DMS114 treated with DMSO at 0.1 percent for 48 hours (cell line): Measurements from ENCODE around the gene TTYH3.

Source experiments
- DNase-seq: peaks from one replicate; lab custom pipeline; 2025; ENCODE audit not compliant: unreplicated experiment; lab: John Stamatoyannopoulos, UW

Gene TTYH3

DNA sequence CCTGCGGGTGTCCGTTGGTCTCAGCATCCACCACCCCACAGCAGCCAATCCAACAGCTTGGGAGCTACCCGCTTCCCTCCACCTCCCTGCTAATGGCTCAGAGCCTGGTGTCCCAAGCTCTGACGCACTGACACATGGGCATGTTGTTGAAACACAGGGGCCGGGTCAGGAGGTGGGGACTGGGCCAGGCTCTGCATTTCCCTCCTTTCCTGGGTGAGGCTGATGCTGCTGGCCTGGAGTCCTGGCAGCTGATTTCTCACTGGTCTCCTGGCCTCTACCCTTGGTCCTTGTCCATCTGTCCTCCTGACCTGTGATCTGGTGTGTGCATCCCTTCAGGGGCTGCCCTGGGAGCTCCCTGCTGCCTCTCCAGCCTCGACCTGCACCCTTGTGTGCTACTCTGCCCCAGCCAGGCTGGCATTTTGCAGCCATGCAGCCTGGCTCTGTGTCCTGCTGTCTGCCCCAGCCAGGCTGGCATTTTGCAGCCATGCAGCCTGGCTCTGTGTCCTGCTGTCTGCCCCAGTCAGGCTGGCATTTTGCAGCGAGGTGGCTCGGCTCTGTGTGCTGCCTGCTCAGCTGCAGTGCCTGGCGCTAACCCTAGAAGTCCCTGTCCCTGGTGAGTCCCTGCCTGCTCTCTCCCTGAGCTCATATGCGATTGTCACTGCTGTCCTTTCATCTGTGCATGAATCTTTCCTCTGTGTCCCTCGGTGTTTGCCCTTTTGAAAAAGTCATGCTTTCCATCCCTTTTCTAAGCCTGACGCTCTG lies 70.2 kb downstream of the TTYH3 start:
- no peak for DNase-seq

DNA sequence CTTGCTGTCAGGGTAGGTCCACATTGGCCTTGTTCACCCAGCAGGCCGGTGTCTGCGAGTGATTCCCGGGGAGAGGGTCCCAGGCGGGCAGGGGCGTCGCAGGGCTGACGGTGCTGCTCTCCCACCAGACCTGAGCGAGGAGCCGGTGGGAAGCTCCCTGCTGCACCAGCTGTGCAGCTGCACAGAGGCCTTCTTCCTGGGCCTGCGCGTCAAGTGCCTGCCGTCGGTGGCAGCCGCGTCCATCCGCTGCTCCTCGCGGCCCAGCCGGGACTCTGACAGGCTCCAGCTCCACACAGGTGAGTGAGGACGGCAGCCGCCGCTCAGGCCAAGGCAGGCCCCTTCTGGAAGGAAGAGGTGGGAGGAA lies 70.8 kb downstream of the TTYH3 start:
- DNase-seq = no peak

- DNase-seq = no peak
Measured at GRCh38 chr7:2705371-2706096, 73.7 kb downstream of the TTYH3 start.

DNA sequence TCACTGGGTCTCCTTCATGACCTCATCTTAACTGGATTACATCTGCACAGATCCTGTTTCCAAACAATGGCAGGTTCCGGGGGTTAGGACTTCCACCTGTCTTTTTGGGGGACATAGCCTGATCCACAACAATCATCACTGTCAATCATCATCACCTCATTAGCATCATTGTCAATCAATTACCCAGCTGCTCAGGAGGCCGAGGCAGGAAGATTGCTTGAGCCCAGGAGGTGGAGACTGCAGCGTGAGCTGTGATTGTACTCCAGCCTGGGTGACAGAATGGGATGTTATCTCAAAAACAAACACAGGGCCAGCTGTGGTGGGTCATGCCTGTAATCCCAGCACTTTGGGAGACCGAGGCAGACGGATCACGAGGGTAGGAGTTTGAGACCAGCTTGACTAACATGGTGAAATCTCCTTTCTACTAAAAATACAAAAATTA lies 74.9 kb downstream of the TTYH3 start:
- no peak for DNase-seq

- no peak for DNase-seq
Measured at GRCh38 chr7:2707481-2707880, 75.7 kb downstream of the TTYH3 start.

DNA sequence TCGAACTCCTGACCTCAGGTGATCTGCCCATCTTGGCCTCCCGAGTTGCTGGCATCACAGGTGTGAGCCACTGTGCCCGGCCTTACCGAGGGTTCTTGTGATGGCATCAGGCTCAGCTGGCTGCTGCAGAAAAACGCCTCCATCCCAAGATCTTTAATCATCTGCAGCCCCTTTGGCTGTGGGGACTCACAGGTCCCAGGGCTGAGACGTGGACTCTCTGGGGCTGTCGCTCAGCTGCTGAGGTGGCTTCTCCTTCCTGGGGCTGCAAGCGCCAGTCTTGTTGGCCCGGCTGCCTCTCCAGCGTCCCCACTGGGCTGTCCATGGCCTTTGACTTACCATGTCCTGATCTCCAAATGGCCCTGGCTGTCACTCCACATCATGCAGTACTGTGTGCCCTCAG lies 76.3 kb downstream of the TTYH3 start:
- no peak for DNase-seq

GRCh38 chr7:2708547-2709310 lies 76.9 kb downstream of the TTYH3 start:
- DNase-seq = no peak

GRCh38 chr7:2709553-2710285 lies 77.9 kb downstream of the TTYH3 start:
- no peak for DNase-seq

GRCh38 chr7:2710286-2710655 lies 78.5 kb downstream of the TTYH3 start:
- DNase-seq = no peak

- DNase-seq = no peak
Measured at GRCh38 chr7:2710901-2711551, 79.2 kb downstream of the TTYH3 start.

GRCh38 chr7:2711895-2712675 lies 80.3 kb downstream of the TTYH3 start:
- DNase-seq = no peak

DNA sequence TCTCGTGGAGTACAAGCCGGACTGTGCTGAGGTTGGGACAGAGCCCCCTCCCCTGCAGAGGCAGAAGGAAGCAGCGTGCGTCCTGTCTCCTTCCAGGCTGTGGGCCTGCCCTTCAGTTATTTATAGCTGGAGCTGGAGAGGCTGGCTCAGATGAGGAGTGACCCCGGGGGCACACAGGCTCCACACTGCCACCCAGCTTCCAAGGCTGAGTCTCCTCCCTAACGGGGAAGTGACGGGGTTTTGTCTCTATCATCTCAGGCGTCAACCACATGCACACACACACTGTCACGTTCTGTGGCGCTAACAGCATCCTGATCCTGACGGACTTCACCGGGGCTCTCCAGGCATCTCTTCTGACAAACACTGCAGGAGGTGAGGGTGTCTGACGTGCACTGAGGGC lies 81.6 kb downstream of the TTYH3 start:
- DNase-seq = no peak

GRCh38 chr7:2713978-2714377 lies 82.2 kb downstream of the TTYH3 start:
- DNase-seq = no peak
